Posterior vena cava (tissue), 2 donors: ENCODE data around the gene XCL1. TPM values are rescaled to one million over a fixed set of nuclear protein-coding genes. Genes with fewer than 3 reads are reported as not detected.
"Not testable (repeated sequence)": the region's sequence is repeated elsewhere in the genome, so short reads cannot be mapped to it uniquely, and the experiment has no call there.

Experiments used
- DNase-seq: peaks from one replicate; pipeline ENCODE4 v3.0.0-alpha.2; 2020; ENCODE audit warnings: low spot score
- intact Hi-C, 2 donors: fragments of 100-400 bp; cut with DNase I; formaldehyde crosslinking; loops; one replicate each; pipeline versions ENCODE4 v1.14.1 to v1.14.2; 2022 to 2023
- long read RNA-seq, 2 donors: library from polyadenylated mRNA; unstranded; transcript quantifications; one replicate each; pipeline ENCODE4 v2.0.0, GENCODE V29; 2020 to 2021
- total RNA-seq, 2 donors: library from RNA; stranded (reverse); fragmentation: NEBNext Ultra II Directional; extraction: Animal tissue kit (Norgen Biotek cat#: 25700); gene quantifications; one replicate each; pipeline ENCODE4 v1.2.1, GENCODE V29; 2021
- donor health status: DM: yes; HTN: yes; CAD: no.
- donor health status: DM: yes; HTN: yes; CAD: no.

Gene XCL1
- total RNA-seq = not detected
- long read RNA-seq, donor 1 = 0 reads
- long read RNA-seq, donor 2 = 0 reads

GRCh38 chr1:168576245-168576688 lies at the start of gene XCL1:
Gene XCL1, plus strand, starts transcription at chr1:168576605. Its CDS starts 33 bp downstream, at chr1:168576638.
- intact Hi-C loops = loop anchor here in 1 of 2 donors (10.0 kb wide), 1 partner anchor 231 kb away; no protein-coding TSS in a partner anchor
- DNase-seq = not testable (repeated sequence)

GRCh38 chr1:168529518-168529917 lies 46.9 kb upstream of the XCL1 start:
- intact Hi-C loops = no loop called here
- DNase-seq = no peak

GRCh38 chr1:168531615-168532345 lies 44.6 kb upstream of the XCL1 start:
- DNase-seq = no peak
- intact Hi-C loops = no loop called here

GRCh38 chr1:168535536-168535935 lies 40.9 kb upstream of the XCL1 start:
- intact Hi-C loops = no loop called here
- no peak for DNase-seq

GRCh38 chr1:168540798-168541197 lies 35.6 kb upstream of the XCL1 start:
- intact Hi-C loops, DNase-seq: not testable (repeated sequence)

- DNase-seq, intact Hi-C loops: not testable (repeated sequence)
Measured at GRCh38 chr1:168542978-168543377, 33.4 kb upstream of the XCL1 start.

GRCh38 chr1:168543840-168544498 lies 32.4 kb upstream of the XCL1 start, which contains the start of gene XCL2:
Gene XCL2, minus strand, starts transcription at chr1:168543997. Its CDS starts 33 bp downstream, at chr1:168543964.
- DNase-seq, intact Hi-C loops: not testable (repeated sequence)

GRCh38 chr1:168545678-168546552 lies 30.5 kb upstream of the XCL1 start:
- intact Hi-C loops, DNase-seq: not testable (repeated sequence)

GRCh38 chr1:168546553-168546895 lies 29.9 kb upstream of the XCL1 start:
- intact Hi-C loops, DNase-seq: not testable (repeated sequence)

GRCh38 chr1:168550971-168551370 lies 25.4 kb upstream of the XCL1 start:
- no peak for DNase-seq
- intact Hi-C loops = no loop called here

- no peak for DNase-seq
- intact Hi-C loops = no loop called here
Measured at GRCh38 chr1:168551688-168552087, 24.7 kb upstream of the XCL1 start.

GRCh38 chr1:168552961-168553360 lies 23.4 kb upstream of the XCL1 start:
- no peak for DNase-seq
- intact Hi-C loops = no loop called here

- no peak for DNase-seq
- intact Hi-C loops = no loop called here
Measured at GRCh38 chr1:168553680-168554553, 22.5 kb upstream of the XCL1 start.

GRCh38 chr1:168554603-168555483 lies 21.6 kb upstream of the XCL1 start:
- DNase-seq = no peak
- intact Hi-C loops = no loop called here

- DNase-seq = no peak
- intact Hi-C loops = no loop called here
Measured at GRCh38 chr1:168555508-168556046, 20.8 kb upstream of the XCL1 start.

- intact Hi-C loops = no loop called here
- no peak for DNase-seq
Measured at GRCh38 chr1:168556647-168557046, 19.8 kb upstream of the XCL1 start.

- intact Hi-C loops = no loop called here
- no peak for DNase-seq
Measured at GRCh38 chr1:168560370-168560769, 16.0 kb upstream of the XCL1 start.

- DNase-seq = no peak
- intact Hi-C loops = no loop called here
Measured at GRCh38 chr1:168561989-168562388, 14.4 kb upstream of the XCL1 start.
